Epidermal melanocyte (primary cell): ENCODE measurements around the gene NUP205.

ENCODE experiments used
- DNase-seq: peaks from one replicate; pipeline ENCODE4 v3.0.0; 2011; ENCODE audit warnings: low spot score; ENCODE audit not compliant: insufficient read length

NUP205 gene

DNA sequence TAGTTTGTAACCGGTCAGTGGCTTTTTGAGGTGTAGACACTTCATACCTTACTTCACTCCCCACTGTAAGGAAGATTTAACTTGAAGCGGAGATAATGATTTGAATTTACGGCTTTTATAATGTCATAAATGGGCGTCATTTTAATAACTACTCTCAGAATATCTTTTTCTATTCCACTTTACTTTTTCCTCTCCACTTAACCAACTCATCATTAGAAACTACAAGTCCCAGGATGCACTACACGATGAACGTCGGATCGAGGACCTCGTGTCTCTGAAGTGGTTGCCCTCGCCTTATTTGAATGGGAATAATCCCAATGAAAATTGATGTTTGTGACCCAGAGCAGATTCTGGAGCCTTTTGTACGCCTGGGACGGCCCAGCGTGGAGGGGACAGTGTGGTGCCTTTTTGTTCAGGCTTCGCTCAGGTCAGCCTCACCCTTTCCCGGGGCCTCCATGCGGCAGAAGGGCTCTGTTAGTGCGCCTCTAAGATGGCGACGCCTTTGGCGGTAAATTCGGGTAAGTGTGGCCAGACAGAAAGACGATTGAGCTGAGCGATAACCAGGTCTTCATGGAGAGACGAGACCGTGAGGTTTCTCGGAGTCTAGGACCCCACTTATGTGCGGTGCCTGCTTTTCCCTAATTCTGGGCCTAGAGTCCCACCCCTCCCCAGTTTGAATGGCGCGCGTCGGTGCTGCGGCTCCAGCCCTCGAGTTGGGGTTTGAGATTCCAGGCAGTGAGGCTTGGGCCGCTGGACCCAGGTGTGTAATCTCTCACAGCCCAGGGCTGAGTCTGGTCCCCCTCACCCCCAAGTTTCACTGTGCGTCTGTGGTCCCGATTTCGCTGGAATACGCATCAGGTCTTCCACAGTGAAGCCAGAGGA, at the start of gene NUP205:
Gene NUP205, plus strand, starts transcription at position 463 of the 882 bp plus-strand sequence. Its CDS starts 28 bp downstream, at position 491.
- peak; percentile 59 for DNase-seq

GRCh38 chr7:135508883-135509588, 48.7 kb upstream of the NUP205 start:
- DNase-seq, result no peak

- no peak for DNase-seq
Observed at GRCh38 chr7:135509589-135509838, 48.2 kb upstream of the NUP205 start.

DNA sequence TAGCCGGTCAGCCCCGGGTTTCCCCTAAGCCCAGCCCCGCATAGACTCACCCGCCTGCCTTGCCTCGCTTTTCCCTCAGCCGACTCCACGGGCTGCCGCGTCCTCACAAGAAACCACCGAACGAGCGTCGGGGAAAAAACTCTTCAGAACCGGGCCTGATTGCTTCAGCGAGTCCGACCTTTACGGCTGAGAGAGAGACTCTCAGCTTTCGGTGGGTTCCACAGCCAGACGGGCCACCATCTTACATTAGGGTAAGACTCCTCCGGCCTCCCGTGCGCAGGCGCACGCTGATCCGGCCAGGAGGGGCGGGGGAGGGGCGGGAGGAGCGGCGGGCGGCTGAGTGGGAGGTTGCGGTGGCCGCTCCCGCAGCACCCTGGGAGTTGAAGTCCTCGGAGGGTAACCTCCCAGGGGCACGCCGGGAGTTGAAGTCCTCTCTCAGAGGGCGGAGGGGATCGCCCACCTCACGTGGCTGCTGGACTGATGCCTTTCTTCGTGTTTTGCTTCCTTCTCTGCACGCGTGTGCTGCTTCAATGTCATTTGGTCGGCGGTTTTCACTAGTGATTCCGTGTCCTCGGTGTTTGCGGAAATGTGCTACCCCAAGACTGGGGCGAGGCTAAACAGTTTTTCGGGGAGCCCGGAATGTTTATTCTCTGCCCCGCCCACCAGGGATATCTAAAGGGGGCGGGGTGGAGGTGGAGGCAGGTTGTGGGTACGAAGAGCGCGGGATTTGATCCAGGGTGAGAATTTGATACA, 47.7 kb upstream of the NUP205 start, which contains the start of gene CNOT4:
Gene CNOT4, minus strand, starts transcription at position 264 of the 753 bp plus-strand sequence. CDS start 71,771 bp downstream, outside the sequence.
- DNase-seq, result peak; percentile 86

DNA sequence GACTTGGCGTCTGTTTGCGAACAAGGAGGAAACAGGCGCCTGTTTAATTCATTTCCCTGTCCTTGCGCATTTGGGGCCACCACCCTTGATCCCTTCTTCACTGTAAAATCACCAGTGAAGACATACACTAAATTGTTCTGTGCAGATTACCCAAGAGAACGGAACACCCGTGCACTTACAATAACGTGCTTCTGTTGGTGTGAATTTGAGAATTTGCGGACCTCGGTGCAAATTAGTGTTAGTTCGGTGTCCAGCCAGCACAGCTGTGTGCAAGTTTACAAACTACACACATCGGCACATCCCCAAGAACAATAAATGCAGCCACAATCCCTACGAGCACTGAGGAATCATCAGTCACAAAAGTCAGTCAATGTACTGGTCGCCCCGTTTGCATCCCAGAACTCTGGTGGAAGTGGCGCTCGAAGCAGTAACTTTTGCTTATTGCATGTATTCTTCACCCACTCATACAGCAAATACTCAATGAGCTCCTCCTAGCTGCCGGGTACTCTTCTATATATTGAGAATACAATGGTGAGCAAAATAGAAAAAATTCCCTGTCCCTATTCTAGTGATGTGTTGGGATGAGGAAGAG, 47.0 kb upstream of the NUP205 start:
- DNase-seq, result no peak

GRCh38 chr7:135512135-135512887, 45.4 kb upstream of the NUP205 start:
- no peak for DNase-seq

- no peak for DNase-seq
Observed at GRCh38 chr7:135514856-135515255, 42.9 kb upstream of the NUP205 start.

- DNase-seq, result no peak
Observed at GRCh38 chr7:135517060-135517459, 40.7 kb upstream of the NUP205 start.

DNA sequence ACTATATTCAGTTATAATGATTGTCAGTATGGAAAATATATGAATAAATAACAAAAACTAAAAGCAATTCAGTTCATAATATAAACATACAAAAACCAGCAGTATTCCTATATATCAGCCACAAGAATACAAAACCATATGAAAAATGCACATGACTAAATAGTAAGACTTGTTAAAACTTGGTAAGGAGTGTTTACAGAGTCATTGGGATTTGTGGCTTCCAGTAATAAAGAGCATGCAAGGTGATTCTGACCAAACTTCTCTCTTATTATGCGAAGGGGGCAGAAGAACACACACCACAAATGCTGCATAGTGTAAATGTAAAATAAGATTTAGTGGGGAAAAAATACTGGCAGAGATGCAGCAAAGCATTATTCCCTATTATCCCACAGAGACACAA, 39.0 kb upstream of the NUP205 start:
- DNase-seq, result no peak

DNA sequence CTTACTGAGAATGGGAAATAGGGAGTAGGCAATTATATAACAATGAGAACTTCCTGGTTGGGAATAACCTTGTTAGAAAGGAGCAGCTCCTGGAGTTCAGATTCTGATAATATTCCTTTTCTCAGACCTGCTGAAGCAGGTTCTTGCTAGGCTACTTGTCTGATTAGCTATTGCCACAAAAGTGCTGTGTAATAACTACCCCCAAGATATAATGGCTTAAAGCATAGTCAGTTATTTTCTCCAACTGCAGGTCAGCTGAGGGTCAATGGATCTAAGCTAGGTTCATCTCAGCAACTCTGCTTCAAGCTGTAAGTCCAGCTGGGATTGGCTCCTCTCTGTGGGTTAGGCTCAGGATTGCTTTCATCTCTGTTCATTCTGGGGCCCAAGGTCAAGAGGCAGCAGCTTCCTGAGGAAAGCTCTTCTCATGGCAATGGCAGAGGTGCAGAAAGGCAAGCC, 38.5 kb upstream of the NUP205 start:
- no peak for DNase-seq

- no peak for DNase-seq
Observed at GRCh38 chr7:135519871-135520270, 37.8 kb upstream of the NUP205 start.

DNA sequence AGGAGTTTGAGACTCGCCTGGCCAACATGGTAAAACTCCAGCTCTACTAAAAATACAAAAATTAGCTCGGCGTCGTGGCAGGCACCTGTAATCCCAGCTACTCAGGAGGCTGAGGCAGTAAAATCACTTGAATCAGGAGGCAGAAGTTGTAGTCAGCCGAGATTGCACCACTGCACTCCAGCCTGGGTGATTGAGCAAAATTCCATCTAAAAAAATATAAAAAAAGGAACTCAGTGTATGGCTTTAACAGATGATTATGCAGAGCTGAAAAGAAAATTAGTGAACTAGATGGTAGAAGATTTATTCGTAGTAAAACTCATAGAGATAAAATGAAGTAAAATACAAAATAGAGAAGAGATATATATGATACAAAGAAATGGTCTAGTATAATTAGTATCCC, 35.2 kb upstream of the NUP205 start:
- no peak for DNase-seq

DNA sequence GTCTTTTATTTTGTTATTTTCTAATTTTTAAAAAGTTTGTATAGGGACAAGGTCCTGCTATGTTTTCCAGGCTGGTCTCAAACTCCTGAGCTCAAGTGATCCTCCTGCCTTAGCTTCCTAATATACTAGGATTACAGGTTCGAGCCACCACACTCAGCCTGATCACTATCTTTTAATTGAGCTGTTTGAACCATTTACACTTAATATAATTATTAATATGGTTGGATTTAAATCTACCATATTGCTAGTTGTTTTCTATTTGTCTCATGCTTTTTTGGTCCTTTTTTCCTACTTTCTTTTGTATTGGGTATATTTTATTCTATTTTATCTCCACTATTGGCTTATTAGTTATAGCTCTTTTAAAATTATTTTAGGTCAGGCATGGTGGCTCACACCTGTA, 34.6 kb upstream of the NUP205 start:
- DNase-seq, result no peak

DNA sequence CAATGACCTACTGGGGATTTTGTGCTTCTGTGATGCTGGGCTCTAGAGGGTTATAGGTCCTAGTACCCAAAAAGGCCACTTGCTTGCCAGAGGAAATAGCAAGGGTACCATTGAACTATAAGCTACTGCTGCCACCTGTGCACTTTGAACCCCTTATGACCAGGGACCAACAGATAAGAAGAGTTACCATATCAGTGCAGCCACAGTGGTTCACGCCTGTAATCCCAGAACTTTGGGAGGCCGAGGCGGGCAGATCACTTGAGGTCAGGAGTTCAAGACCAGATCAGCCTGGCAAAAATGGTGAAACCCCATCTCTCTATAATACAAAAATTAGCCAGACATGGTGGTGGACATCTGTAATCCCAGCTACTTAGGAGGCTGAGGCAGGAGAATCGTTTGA, 32.3 kb upstream of the NUP205 start:
- DNase-seq, result no peak

- DNase-seq, result no peak
Observed at GRCh38 chr7:135527025-135527424, 30.7 kb upstream of the NUP205 start.

DNA sequence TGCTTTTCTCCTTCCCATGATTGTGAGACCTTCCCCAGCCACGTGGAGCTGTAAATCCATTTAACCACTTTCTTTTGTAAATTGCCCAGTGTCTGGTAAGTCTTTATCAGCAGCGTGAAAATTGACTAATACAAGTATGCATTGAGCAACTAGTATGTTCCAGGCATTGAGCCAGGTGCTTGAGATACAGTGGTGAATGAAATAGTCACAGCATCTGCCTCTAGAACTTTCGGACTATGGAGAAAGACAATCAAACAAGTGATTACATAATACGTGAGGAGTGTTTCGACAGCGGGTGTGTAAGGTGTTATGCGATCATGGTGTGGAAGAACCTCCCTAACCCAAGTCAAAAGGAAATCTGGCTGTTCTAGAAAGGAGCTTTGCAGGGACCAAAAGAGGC, 21.6 kb upstream of the NUP205 start:
- no peak for DNase-seq

- DNase-seq, result no peak
Observed at GRCh38 chr7:135537453-135537852, 20.3 kb upstream of the NUP205 start.

- no peak for DNase-seq
Observed at GRCh38 chr7:135537905-135538304, 19.8 kb upstream of the NUP205 start.

DNA sequence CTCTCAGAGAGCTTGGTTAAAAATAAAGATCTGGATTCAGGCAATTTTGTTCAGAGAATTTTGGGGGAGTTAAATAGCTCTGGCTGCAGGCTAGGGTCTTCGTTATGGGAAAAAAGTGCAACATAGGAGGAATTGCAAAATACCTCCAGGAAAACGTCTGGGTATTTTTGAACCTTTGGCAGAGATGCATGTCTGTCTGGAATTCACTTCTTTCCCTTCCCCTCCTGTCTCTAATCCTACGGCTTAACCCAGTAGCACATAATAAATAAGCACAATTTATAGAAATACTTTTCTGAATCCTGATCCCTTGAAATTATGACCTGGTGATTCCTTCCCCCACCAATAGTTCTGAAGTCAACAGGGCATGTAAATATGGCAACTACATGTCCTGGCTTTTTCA, 19.3 kb upstream of the NUP205 start:
- DNase-seq, result no peak

DNA sequence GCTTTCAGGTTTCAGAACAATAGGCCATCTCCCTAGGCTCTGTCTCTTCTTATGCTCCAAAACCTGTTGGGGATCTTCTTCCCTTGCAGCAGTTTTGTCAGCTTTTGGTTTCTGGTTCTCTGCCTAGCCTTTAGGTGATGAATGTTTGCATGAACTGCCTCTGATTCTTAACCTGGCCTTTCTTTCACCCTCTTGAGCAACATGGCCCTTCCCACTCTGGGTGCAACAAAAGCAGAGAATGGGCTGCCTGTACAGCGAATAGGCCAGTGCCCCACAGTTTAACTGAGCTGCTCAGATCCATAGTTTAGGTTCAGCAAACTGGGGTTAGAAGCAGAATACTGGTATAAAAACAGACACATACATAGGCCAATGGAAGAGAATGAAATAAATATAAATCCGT, 18.1 kb upstream of the NUP205 start:
- no peak for DNase-seq

DNA sequence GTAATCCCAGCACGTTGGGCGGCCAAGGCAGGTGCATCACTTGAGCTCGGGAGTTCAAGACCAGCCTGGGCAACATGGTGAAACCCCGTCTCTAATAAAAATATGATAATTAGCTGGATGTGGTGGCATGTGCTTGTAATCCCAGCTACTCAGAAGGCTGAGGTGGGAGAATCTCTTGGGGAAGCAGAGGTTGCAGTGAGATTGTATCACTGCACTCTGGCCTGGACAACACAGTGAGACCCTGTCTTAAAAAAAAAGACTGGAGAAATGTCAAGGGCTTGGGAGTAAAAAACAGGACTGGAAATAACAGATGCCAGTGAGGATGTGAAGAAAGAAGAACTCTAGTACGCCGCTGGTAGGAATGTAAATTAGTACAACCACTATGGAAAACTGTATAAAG, 16.7 kb upstream of the NUP205 start:
- DNase-seq, result no peak
